GM19023 (cell line): Measurements from ENCODE around the gene VAPA.

Experiments
- ATAC-seq: cut with Tn5 transposase; IDR thresholded peaks from one replicate; pipeline ENCODE4 v1.9.1; 2021; ENCODE audit warnings: mild to moderate bottlenecking, moderate library complexity; ENCODE audit not compliant: unreplicated experiment

VAPA gene

DNA sequence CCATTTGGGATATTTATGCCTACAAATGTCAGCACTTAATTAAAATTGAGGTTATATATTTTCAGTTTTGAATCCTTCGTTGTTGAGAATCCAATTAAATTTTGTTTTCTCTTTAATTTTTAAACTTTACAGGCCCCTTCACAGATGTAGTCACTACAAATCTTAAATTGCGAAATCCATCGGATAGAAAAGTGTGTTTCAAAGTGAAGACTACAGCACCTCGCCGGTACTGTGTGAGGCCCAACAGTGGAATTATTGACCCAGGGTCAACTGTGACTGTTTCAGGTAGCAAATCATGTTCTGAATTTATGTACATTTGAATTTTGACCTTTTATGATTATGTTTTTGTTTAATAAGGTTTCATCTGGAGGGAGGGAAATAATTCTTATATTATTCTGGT lies 17.9 kb downstream of the VAPA start:
- ATAC-seq, result no peak

DNA sequence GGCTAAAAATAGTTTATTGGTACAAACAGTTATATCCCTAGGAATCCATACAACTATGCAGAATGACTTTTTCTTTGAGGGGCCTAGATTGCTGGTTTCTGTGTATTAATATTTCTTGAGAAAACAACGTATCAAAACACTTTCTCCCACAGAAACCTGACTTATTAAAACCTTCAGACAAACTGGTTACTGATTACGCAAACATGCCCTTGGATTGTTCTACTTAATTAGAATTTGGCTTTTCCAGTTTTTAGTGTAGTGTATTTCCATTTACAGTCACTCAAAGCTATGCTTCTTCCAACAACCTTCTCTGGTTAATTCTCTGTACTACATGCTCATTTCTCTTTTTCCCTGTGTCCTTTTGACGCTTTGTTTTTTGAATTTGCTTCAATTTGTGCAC lies 20.0 kb downstream of the VAPA start:
- ATAC-seq, result no peak

DNA sequence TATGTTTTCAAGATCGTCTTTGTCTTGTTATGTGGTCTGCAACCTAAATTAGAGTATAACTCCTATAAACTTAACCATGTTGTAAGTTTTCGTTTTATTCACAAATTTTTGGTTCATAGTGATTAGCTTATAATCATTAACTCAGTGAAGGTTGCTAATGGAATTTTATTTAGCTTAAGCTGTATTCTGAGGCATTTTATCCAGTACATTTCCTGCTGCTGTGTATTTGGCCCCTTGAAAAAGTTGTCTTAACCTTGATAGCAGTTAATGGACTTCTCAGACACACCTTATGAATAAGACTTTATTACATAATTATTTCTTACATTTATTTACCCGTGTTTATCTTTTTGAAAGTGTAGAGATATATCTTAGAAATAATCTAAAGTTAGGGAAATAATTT lies 20.5 kb downstream of the VAPA start:
- no peak for ATAC-seq

DNA sequence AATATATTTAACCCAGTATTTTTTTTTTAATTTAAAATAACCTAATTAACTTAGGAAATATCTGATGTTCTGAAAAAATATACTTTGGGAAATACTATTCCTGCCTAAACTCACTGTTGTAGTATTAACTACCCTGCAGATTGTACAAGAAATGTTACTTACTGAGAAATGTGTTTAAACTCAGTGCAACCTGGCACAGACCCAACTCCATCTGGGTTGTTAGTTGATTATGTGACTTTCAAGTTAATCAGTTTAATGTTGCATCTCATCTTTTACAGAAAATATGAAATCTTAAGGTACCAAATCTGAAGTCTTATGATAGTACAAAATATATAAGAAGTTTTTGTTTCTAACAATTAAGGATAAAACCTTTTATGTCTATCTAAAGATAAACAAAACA lies 27.3 kb downstream of the VAPA start:
- ATAC-seq, result no peak

DNA sequence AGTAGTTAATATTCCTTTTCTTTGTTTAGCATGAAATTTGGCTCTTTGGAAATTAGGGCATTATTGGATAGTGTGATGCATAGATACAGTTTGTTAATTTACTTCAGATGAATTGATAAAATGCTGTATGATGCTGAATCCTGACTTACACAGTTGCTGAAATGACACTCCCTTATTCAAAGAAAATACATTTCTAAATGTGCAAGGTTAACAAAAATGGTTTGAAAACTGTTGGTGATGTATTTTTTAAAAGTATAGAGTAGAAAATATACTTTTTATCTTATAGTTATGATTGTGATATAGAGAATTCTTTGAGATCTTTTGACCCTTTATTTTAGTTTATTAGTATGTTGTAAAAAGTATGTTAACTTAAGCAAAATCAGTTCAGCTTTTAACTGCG lies 27.8 kb downstream of the VAPA start:
- ATAC-seq, result no peak

DNA sequence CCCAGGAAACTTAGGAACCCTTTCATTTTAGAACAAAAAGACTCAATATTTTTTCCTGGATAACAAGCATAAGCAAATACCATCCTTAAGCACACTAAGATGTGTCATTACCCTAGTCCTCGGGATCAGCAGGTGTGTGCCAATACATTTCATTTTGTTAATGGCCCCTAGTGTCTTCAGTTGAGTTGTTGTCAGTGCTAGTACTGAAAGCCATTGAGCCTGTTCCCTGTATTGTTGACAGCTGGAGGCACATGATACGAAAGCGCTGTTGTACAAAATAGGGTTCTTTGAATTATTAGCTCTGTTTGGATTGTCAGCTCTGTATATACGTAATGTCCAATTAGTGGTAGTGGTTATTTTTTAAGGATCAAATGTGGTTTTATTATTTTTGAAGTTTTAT lies 29.5 kb downstream of the VAPA start:
- no peak for ATAC-seq

DNA sequence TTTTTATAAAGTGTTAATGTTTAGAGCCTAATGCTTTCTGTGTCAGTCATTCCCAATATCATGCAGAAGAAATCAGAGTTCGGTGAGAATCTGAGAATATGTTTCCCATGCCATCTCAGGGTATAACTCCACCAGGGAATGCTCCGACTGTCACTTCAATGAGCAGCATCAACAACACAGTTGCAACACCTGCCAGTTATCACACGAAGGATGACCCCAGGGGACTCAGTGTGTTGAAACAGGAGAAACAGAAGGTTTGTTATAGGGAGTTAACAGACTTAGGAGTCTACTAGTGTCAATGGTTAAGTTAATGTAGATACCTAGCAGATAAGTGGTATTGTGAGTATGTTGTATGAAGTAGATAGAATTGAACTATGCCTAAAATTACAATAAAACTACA lies 31.0 kb downstream of the VAPA start:
- no peak for ATAC-seq

DNA sequence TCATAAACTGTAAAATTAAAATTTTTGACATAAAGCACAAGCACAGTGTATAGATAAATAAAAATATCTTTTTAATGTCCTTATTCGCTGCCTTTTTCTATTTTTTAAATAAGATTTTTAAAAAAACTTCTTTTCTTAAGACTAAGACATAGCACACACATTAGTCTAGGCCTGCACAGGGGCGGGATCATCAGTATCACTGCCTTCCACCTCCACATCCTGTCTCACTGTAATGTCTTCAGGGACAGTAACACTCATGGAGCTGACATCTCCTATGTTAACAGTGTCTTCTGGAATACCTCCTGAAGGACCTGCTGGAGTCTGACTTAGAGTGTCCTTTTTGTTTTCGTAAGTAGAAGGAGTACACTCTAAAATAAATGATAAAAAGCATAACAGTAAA lies 33.0 kb downstream of the VAPA start:
- ATAC-seq, result no peak

DNA sequence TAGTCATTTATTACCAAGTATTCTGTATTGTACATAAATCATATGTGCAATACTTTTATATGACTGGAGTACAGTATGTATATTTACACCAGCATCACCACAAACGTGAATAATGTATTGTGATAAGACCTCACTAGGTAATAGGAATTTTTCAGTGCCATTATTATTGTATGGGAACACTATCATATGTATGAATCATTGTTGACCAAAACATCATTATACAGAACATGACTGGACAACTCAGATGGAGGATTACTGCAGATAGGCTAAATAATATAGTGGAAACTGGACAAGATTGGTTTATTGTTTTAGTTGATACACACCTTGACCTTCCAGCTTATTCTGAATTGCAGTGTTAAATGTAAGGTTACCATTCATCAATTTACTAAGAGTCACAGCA lies 33.4 kb downstream of the VAPA start:
- no peak for ATAC-seq

DNA sequence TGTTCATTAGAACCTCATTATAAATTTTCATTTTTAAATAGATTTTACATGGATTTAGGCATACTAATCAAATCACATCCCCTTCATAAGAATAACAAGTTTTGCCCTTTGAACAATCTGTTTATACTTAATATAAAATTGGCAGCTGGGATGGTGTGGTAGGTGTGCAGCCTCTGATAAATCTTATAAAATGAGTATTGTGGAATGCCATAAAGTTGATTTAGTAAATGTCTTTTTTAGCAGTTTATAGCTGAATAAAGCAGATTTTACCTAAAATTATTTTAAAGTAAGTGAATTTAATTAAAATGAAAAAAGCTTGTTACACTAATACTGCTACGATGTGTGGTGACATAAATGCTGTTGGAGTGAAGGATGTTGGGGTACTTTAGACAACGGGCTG lies 35.5 kb downstream of the VAPA start:
- ATAC-seq, result no peak

DNA sequence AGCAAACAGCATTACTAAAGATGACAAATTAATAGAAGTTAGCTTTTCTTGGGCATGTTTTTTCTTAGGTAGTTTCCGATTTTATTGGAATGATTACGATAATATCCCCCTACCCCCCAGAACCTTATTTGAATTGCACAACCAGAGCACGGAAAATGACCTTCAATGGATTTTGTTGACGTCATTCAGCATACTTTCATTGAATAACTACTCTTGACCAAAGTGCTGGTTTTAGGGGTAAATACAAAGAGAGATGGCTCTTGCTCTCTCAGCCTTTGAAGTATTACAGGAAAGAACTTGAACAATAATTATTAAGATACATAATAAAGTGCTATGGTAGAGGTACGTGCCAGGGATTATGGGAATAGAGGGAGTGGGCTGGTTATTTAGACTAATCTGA lies 36.0 kb downstream of the VAPA start:
- ATAC-seq, result no peak

DNA sequence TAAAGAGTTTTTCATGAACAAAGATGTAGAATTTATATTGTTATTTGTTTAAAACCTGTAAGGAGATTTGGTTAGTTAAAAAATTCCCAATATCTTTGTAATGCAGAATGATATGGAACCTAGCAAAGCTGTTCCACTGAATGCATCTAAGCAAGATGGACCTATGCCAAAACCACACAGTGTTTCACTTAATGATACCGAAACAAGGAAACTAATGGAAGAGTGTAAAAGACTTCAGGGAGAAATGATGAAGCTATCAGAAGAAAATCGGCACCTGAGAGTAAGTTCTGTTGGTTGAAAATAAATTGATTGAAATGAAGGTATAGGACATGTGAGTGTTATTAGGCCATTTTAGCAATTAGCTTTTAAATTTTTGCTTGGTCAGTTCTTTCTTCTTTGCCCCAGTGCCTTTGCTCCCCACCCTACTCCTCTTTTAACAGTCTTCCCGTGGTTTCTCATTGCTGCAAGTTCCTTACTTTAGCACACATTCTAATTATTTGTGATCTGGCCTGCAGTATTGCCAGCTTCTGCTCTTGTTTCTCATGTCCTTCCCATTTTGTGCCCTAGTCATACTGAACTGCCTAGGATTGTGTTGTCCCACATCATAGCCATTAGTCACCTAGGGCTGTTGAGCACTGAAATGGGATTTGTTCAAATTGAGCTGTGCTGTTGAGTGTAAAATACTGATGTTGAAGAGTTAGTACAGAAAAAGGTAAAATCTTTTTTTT lies 36.6 kb downstream of the VAPA start:
- no peak for ATAC-seq

DNA sequence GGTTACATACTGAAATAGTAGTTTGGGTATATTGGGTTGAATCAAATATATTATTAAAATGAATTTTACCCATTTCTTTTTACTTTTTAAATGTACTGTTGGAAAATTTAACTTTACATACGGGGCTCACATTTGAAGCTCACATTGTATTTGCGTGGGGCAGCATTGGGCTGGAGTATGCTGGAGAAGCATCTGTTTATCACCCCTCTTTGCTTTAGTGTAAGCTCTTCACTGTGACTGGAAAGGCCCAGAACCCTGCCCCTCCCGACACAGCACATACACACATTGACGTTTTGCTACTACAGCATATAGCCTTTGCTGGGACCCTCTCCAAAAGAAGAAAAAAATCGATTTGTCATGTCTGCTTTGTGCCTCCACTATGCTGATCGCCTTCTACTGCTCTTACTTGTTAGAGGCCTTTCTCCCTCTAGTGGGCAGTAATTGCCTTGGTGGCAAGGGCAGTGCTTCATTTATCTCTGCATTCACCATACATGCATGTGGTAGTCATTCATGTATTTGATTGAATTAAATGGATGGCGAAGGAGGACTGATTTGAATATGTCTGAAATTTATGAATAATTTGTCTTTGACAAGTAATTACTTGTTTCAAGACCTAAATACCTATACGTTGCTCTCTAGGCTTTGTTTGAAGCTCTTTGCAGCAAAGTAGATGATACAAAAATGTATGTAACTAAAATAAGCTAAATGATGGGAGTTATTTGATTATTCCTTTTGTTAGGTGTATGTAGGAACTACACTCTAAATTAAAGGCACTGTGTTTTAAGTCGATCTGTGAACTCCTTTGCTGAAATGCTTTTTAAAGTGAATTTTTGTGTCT lies 37.4 kb downstream of the VAPA start:
- ATAC-seq, result no peak

DNA sequence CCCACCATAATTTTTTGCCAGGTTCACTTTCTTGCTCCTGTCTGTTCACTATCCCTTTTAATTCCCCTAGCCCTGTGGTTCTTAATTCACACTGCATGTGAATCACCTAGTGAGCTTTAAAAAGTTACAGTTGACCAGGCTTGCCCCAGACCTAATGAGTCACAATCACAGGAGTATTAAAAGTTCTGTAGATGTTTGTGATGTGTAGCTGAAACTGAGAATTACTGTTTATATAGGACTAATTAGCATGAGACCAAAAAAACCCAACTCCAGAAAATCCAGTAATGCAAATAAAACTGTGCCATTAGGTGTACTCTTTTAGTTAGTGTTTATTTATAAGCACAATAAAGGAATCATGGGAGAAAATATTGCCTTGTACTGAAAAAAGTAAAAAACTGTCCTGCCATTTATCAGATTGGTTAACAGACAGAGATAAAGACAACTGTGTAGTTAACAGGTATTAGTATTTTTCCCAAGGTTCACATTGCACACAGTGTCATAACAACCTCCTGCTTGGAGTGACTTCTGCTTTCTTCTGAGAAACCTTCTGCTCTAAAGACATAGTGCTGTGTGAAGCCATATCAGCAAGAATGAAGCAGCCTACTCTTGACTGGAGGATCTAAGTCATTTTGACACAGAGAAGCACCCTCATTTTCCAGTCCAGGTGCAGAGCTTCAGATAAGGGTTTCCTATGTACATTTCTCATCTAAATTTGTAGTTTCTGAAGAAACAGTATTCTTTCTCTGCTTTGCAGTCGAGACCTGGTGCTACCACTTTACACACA lies 39.0 kb downstream of the VAPA start:
- no peak for ATAC-seq

DNA sequence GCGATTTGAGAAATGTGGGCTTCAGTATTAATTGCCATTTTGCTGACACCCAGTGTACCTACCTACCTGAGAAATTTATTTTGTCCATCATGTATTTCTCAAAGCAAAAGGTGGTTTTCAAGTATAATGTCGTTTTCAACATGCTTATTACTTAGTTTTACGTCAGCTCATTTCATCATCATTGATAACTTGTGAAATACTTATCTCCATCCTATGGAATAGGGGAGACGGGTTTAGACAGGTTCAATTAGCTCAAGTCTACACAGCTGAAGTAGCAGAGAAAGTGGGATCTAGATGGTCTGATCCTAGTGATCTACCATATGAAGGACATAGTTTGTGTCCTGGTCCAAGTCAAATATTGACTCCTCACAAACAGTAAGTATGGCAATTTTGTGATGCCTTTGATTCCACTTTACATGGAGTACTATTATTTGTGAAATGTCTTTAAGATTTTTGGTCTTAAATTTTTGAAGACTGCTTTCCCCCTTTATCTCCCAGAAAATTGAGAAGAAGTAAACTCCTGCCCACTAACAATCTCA lies 45.1 kb downstream of the VAPA start:
- no peak for ATAC-seq

DNA sequence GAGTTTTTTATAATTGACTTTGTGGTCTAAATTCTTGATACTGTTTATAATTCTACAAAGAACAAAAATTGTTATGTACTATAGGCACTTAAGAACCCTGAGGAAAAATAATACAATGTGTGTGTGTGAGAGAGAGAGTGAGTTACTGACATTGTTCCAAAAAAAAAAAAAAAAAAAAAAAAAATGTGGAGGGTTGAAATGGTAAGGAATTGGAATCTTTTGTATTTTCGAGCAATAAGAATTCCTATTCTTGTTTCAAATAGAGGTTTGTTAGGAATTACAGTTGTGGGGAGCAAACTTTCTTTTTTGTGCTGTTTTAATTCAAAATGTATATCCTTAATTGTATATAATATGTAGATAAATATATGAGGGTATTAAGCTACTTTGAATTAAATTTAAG lies 45.7 kb downstream of the VAPA start:
- ATAC-seq, result no peak

DNA sequence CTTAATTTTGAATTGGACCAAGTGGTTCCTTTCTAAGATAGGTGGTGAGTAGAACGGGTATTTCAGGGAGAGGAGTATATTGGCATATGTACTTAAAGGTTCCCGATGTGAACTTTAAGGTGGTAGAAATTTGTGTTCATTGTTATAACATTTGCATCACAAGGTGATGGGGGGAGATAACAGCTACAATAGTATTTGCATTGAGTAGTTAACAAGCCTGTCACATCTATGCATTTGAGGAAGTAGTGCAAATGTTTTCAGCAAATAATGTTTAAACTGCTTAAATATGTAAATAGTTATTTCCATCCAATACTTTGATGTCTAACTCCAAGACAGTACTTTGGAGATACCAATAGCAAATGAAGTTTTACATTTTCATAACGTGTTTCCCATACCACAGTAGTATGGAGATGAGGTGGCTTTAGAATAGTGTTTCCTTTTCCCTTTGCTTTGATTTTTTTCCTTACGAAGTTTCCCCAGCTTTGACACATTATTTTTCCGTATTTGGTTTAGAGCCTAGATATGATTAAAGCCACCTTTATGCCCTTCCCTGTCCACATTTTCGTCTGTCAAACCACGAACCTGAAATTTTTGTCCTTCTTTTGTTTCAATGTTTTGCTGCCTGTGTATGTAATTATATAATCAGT lies 46.6 kb downstream of the VAPA start:
- no peak for ATAC-seq

DNA sequence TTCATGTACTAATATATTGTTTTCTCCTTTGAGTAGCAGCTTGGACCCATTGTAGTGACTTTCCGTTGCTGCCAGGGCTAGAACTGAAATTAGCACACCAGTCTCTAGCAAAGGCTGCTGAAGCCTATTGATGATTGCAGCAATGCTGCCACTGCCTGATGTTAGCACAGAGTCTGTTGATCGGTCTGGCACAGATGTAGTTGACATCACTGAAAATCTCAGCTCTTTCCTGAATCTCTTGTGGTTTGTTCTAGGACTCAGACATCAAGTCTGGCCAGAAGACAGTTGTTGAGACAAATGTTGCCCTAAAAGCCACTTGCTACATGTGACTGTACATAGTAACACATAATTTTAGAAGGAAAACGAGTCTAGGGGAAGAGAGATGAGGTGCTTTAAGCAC lies 47.2 kb downstream of the VAPA start:
- ATAC-seq, result no peak

DNA sequence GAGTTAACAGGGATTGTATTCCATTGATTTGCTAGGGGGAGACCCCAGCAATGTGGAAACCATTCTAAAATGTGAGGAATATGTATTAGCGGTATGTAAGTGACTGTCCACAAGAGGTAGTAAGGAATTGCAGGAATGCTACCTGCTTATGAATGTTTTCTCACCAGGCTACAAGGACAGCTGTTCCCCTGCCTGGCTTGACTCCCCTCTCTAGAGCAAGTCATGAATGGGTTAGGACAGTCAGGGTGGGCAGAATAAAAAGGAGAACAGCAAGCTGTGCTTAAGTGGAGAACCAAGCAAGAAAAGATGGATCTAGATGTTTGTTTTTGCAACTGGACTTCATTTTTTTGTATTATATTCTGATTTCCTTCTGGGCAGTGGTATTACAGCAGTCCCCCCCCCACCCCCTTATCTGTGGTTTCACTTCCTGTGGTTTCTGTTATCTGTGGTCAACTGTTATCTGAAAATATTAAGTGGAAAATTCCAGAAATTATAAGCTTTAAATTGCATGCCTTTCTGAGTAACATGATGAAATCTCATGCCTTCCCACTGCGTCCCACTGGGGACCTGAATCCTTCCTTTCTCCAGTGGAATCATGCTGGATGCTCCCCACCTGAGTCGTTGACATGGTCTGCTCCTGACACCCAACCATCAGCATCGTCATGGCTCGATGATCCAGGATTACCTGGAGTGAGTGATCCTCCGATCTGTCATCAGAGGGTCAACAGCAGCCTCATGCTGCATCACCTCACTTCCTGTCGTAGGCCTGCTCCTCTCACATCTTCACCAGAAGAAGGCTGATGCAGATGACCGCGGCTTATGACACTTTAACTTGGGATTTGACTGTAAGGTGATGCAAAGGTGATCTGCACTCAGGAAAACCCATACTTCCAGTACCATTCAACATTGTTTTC lies 52.2 kb downstream of the VAPA start:
- no peak for ATAC-seq
